ENCODE measurements around the gene PPIL1. TPM values are rescaled to one million over a fixed set of nuclear protein-coding genes. Genes with fewer than 3 reads are reported as not detected.

The PPIL1 gene
- total and polyA plus RNA-seq, 2 of the 13 experiments (the other 11 are each of a cell fraction or from before 2014, with no cell fraction given) = 74.2 to 144 TPM

- TF ChIP-seq KIAA2018 (CRISPR knock-in tag; IDR thresholded peaks at IDR 0.05; ENCODE audit: borderline replicate concordance) = no peak
- TF ChIP-seq ZNF253 (CRISPR knock-in tag; IDR thresholded peaks at IDR 0.05; ENCODE audit: borderline replicate concordance) = no peak
- TF ChIP-seq HMGA1 (CRISPR knock-in tag; conservative IDR thresholded peaks at IDR 0.05) = no peak
- no peak for TF ChIP-seq ZNF512 (CRISPR knock-in tag; IDR thresholded peaks at IDR 0.05)
- TF ChIP-seq ATF6 (CRISPR knock-in tag; conservative IDR thresholded peaks at IDR 0.05) = no peak
- TF ChIP-seq MEIS1 (CRISPR knock-in tag; IDR thresholded peaks at IDR 0.05; ENCODE audit: borderline replicate concordance) = no peak
- TF ChIP-seq JARID2 (CRISPR knock-in tag; IDR thresholded peaks at IDR 0.05; ENCODE audit: insufficient replicate concordance) = no peak
- no peak for TF ChIP-seq POLR2AphosphoS5 (IDR thresholded peaks at IDR 0.05; ENCODE audit: low read depth, low read length)
- TF ChIP-seq HDAC1 (CRISPR knock-in tag; IDR thresholded peaks at IDR 0.05) = no peak
- TF ChIP-seq ZNF740 (CRISPR knock-in tag; IDR thresholded peaks at IDR 0.05) = no peak
- no peak for TF ChIP-seq ISX (CRISPR knock-in tag; conservative IDR thresholded peaks at IDR 0.05)
- peak; percentile 68 for TF ChIP-seq HNF4A (CRISPR knock-in tag; IDR thresholded peaks at IDR 0.05)
- no peak for TF ChIP-seq ZNF891 (CRISPR knock-in tag; IDR thresholded peaks at IDR 0.05)
- TF ChIP-seq GABPB1 (CRISPR knock-in tag; IDR thresholded peaks at IDR 0.05) = no peak
- TF ChIP-seq FOXC1 (CRISPR knock-in tag; IDR thresholded peaks at IDR 0.05; ENCODE audit: borderline replicate concordance) = no peak
- TF ChIP-seq LCORL (IDR thresholded peaks at IDR 0.05) = no peak
- no peak for TF ChIP-seq LCORL (CRISPR knock-in tag; IDR thresholded peaks at IDR 0.05)
Measured at GRCh38 chr6:36914227-36914794, 39.7 kb upstream of the PPIL1 start (continued).

All from HepG2 (cell line).